NCI-H1436 (cell line): ENCODE measurements around the gene PRDX3.
"Not testable (repeated sequence)": the region's sequence is repeated elsewhere in the genome, so short reads cannot be mapped to it uniquely, and the experiment has no call there.

Source experiments
- DNase-seq: peaks from one replicate; lab custom pipeline; 2025; lab: John Stamatoyannopoulos, UW

The PRDX3 gene

GRCh38 chr10:119165171-119166117, 13.2 kb downstream of the PRDX3 start, which contains the start of gene SFXN4:
TSS of gene SFXN4 (minus strand) at chr10:119165714. CDS start at chr10:119165647, 67 bp downstream.
- peak; percentile 77 for DNase-seq

- DNase-seq, result no peak
Observed at GRCh38 chr10:119162452-119163092, 16.0 kb downstream of the PRDX3 start.

- DNase-seq, result no peak
Observed at GRCh38 chr10:119161680-119162451, 16.7 kb downstream of the PRDX3 start.

GRCh38 chr10:119159332-119159731, 19.3 kb downstream of the PRDX3 start:
- DNase-seq, result no peak

GRCh38 chr10:119153661-119154060, 25.0 kb downstream of the PRDX3 start:
- DNase-seq, result no peak

- DNase-seq, result no peak
Observed at GRCh38 chr10:119153041-119153440, 25.6 kb downstream of the PRDX3 start.

- DNase-seq, result not testable (repeated sequence)
Observed at GRCh38 chr10:119151601-119152000, 27.0 kb downstream of the PRDX3 start.

GRCh38 chr10:119149729-119150128, 28.9 kb downstream of the PRDX3 start:
- no peak for DNase-seq

GRCh38 chr10:119149157-119149556, 29.5 kb downstream of the PRDX3 start:
- no peak for DNase-seq

- DNase-seq, result no peak
Observed at GRCh38 chr10:119143657-119144056, 35.0 kb downstream of the PRDX3 start.

GRCh38 chr10:119140603-119141245, 37.9 kb downstream of the PRDX3 start:
- DNase-seq, result no peak

GRCh38 chr10:119139464-119140067, 39.0 kb downstream of the PRDX3 start:
- no peak for DNase-seq

- no peak for DNase-seq
Observed at GRCh38 chr10:119138346-119139306, 40.0 kb downstream of the PRDX3 start.

GRCh38 chr10:119137878-119138277, 40.7 kb downstream of the PRDX3 start:
- not testable (repeated sequence) for DNase-seq

GRCh38 chr10:119136084-119136483, 42.5 kb downstream of the PRDX3 start:
- no peak for DNase-seq

- no peak for DNase-seq
Observed at GRCh38 chr10:119135513-119135881, 43.1 kb downstream of the PRDX3 start.

- DNase-seq, result no peak
Observed at GRCh38 chr10:119133949-119134348, 44.7 kb downstream of the PRDX3 start.

- no peak for DNase-seq
Observed at GRCh38 chr10:119132521-119133345, 45.9 kb downstream of the PRDX3 start.

- no peak for DNase-seq
Observed at GRCh38 chr10:119131512-119132240, 46.9 kb downstream of the PRDX3 start.
